AG10803 (cell line): ENCODE measurements around the gene NEDD4.
"Not testable (repeated sequence)": the region's sequence is repeated elsewhere in the genome, so short reads cannot be mapped to it uniquely, and the experiment has no call there.

Experiments
- DNase-seq: peaks from one replicate; pipeline ENCODE4 v3.0.0; 2010; ENCODE audit warnings: low read depth
- H3K4me3 ChIP-seq: 2 replicates; pipeline ENCODE4 v1.5.1; 2011; ENCODE audit warnings: mild to moderate bottlenecking, low read length, control low read depth
- TF ChIP-seq, protein P1 (sequence below): conservative IDR thresholded peaks from 2 replicates; pipeline ENCODE4 v1.5.1; 2011; ENCODE audit warnings: mild to moderate bottlenecking, low read length, control low read depth, inconsistent platforms

NEDD4 gene

DNA sequence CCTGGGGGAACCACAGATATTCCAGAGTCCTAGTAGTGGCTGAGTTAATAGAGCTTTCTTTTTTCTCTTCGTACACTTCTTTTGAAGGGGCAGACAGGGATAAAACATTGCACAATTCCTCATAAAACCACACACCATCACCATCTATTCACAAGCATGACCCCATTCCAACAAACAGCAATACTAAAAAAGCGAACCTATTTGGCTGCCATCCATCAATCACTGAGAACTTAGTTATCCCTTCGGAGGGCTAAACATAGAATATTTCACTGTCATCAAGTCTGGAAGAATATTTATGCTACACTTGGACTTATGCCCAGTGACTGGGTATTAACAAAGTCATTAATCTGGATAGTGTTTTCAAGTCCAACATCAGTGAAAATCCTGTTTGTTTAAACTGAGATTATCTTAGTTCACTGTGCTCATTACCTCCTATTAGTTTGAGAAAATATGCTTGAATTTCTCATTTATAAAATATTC lies 170.2 kb downstream of the NEDD4 start:
- peak; percentile 89 for DNase-seq
- TF ChIP-seq, protein P1, sequence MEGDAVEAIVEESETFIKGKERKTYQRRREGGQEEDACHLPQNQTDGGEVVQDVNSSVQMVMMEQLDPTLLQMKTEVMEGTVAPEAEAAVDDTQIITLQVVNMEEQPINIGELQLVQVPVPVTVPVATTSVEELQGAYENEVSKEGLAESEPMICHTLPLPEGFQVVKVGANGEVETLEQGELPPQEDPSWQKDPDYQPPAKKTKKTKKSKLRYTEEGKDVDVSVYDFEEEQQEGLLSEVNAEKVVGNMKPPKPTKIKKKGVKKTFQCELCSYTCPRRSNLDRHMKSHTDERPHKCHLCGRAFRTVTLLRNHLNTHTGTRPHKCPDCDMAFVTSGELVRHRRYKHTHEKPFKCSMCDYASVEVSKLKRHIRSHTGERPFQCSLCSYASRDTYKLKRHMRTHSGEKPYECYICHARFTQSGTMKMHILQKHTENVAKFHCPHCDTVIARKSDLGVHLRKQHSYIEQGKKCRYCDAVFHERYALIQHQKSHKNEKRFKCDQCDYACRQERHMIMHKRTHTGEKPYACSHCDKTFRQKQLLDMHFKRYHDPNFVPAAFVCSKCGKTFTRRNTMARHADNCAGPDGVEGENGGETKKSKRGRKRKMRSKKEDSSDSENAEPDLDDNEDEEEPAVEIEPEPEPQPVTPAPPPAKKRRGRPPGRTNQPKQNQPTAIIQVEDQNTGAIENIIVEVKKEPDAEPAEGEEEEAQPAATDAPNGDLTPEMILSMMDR: no peak
- no peak overlapping the region for H3K4me3 ChIP-seq

DNA sequence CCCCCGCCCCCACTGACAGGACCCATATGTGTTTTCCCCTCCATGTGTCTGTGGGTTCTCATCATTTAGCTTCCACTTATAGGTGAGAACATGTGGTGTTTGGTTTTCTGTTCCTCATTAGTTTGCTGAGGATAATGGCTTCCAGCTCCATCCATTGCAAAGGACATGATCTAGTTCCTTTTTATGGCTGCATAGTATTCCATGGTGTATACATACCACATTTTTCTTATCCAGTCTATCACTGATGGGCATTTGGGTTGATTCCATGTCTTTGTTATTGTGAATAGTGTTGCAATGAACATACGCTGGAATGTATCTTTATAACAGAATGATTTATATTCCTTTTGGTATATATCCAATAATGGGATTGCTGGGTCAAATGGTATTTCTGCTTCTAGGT lies 171.7 kb downstream of the NEDD4 start:
- H3K4me3 ChIP-seq, DNase-seq: not testable (repeated sequence)

DNA sequence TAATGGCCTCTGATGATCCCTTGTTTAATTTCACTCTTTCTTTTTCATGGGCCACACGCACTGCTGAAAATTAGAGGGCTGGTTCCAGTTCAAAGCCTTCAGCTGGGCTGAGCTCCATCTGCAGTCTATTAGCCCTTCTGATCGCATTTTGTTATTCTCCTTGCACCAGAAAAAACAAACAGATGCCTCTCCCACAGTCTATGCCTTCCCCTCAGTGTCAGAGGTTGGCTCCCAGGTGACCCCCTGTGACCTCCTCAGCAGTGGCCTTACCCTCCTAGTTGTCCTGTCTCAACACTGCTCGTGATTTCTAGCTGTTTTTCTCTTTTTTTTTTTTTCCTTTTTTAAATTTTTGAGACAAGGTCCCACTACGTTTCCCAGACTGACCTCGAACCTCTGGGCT lies 173.4 kb downstream of the NEDD4 start:
- TF ChIP-seq, protein P1: no peak
- no peak overlapping the region for H3K4me3 ChIP-seq
- DNase-seq: no peak

DNA sequence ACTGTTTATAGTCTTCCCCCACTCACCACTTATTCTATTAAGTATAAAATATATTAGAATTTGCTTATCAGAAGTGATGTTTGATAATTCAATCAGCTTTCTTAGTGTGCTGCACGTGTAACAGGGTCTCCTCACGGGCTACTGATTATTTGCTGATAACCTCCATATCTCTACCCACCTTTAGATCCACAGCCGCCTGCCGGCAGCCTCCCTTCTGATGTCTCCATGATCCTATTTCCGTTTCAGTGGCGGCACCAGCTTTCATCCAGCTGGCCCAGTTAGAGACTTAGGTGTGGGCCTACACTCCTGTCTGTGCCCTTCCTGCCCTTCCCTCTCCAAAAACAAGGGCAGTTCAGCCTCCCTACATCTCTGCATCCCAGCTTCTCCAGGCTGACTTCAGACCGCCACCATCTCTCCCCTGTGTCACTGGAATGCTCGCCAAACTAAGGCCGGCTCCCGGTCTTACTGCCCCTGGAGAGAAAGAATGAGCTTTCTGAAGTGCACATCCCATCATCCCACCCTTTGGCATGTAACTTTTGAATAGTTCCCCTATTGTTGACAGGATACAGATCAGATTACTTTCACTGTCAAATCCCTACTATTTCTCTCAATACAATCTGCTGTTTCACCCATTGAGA lies 173.9 kb downstream of the NEDD4 start:
- TF ChIP-seq, protein P1: no peak
- H3K4me3 ChIP-seq: no peak overlapping the region
- no peak for DNase-seq

DNA sequence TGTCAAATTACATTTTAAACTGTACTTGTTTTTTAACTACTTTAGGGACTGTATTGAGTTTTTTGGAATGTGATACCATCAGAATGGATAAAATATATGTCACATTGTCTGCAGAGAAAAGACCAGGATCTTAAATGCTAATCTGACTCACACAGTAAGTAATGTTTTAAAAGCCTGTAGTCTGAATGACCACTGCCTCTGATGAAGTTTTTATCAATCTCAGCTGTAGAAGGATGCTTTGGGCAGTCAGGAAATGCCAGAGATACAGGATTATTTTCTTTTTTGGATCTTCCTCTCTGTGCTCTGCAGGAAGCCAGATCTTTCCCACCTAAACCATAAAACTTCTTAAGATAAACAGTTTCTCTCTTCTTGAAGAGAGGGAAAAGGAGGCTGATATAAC lies 177.4 kb downstream of the NEDD4 start:
- TF ChIP-seq, protein P1: no peak
- H3K4me3 ChIP-seq: no peak overlapping the region
- DNase-seq: peak; percentile 10

DNA sequence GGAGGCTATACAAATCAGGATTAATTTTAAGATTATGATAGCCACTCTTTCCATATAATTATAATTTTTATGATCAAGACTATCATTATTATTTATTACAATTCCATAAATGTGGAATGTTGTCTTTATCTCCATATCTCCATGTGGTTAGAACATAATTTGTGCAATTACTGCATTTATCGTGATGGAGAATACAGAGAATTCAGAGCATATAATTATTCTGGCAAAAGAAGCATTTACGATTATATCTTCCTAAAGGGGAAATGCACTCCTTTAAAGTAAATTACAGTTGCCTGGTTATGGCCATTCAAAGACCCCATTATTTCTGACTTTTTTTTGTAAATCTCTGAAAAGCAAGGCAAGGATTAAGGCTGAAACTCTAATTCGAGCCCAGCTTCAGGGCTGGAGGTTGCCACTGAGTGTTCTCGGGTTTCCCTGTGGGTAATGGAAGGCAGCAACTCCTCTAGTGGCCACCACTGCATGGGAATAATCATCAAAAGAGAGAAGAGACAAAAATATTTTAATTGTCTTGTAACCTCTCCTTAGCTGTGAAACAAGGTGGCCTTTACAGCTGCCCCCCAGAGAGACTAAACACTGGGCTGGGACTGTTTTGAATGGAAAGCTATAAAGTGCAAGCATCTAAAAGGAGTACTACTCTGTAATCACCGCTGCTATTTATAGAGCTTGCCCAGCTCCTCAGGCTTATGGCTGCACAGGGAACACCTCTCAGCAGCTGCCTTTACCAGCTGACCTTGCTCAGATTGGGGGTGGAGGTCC lies 190.6 kb downstream of the NEDD4 start:
- DNase-seq: no peak
- TF ChIP-seq, protein P1: no peak
- H3K4me3 ChIP-seq: no peak overlapping the region

DNA sequence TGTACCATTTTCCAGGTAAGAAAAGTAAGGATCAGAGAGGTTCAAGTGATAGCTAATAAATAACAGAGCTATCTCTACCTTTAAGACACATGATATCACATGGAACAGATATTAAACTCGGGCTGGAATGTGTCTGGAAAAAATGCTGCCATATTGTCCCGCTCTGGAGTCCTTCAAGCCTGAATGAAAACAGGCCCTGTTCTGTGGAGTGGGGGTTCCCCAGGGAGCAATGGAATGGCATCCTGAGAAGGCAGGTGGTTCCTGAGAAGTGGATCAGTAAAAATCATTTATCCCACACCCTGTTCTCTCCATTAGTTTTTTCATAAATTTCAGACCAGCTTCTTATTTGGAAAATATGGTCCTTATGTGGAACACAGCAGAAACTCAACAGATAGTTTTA lies 193.2 kb downstream of the NEDD4 start:
- no peak overlapping the region for H3K4me3 ChIP-seq
- DNase-seq: no peak
- TF ChIP-seq, protein P1: no peak
